ENCODE data around the gene FLT1. TPM values are rescaled to one million over a fixed set of nuclear protein-coding genes. Genes with fewer than 3 reads are reported as not detected.

Gene FLT1
- total RNA-seq, 1 donor from 2014 or later: 72.4 TPM

DNA sequence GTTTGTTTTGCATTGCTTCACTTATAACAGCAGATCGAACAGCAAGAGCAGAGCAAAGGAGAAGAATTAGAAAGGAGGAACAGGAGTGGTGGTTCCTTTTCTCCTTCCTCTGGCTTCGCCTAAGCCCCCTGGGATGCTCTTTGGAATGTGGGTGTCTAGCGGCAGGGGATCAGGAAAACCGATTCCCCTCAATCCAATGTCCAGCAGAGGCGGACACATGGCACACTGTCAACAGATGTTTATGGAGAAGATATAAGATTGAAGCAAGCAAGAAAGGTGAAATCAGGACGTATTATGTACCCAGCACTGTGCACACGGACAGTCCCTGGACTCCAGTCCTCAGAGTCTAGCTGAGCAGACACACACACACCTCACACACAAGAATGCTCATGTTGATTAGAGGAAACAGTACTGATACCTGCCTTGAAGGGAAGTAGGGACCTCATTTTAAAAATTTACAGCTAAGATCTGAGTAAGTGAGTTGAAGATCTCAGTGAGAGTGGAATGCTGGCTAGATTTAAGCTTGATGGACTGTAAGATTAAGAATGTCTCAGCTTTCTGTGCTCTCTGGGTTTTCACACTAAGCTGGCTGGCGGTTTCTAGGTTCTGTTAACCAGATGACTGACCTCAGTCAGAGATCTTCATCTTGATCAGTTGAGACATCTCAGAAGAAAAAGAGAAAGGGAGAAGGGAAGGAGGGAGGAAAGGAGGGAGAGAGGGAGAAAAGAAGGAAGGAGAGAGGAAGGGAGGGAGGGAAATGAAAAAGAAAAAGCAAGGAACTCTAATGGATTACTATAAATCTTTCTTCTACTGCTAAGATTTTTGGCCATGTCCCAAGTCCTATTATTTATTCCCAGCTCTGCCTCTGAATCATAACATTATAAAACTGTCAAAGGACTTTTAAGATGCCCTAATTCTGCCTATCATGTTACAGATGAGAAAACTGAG, 44.8 kb downstream of the FLT1 start:
- no peaks in the 10 kb centered on the region for H3K4me1 ChIP-seq
- H3K9me3 ChIP-seq: peaks cover 3% of the 10 kb centered on the region
- TF ChIP-seq, protein P1, sequence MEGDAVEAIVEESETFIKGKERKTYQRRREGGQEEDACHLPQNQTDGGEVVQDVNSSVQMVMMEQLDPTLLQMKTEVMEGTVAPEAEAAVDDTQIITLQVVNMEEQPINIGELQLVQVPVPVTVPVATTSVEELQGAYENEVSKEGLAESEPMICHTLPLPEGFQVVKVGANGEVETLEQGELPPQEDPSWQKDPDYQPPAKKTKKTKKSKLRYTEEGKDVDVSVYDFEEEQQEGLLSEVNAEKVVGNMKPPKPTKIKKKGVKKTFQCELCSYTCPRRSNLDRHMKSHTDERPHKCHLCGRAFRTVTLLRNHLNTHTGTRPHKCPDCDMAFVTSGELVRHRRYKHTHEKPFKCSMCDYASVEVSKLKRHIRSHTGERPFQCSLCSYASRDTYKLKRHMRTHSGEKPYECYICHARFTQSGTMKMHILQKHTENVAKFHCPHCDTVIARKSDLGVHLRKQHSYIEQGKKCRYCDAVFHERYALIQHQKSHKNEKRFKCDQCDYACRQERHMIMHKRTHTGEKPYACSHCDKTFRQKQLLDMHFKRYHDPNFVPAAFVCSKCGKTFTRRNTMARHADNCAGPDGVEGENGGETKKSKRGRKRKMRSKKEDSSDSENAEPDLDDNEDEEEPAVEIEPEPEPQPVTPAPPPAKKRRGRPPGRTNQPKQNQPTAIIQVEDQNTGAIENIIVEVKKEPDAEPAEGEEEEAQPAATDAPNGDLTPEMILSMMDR (IDR thresholded peaks at IDR 0.05): no peak
- H3K27ac ChIP-seq: no peak overlapping the region
- no peaks in the 10 kb centered on the region for H3K36me3 ChIP-seq
- no peak for DNase-seq
- intact Hi-C loops (cut with DNase I): no loop called here
- no peaks in the 10 kb centered on the region for H3K27me3 ChIP-seq
- no peak for ATAC-seq
- H3K4me3 ChIP-seq: no peak overlapping the region

DNA sequence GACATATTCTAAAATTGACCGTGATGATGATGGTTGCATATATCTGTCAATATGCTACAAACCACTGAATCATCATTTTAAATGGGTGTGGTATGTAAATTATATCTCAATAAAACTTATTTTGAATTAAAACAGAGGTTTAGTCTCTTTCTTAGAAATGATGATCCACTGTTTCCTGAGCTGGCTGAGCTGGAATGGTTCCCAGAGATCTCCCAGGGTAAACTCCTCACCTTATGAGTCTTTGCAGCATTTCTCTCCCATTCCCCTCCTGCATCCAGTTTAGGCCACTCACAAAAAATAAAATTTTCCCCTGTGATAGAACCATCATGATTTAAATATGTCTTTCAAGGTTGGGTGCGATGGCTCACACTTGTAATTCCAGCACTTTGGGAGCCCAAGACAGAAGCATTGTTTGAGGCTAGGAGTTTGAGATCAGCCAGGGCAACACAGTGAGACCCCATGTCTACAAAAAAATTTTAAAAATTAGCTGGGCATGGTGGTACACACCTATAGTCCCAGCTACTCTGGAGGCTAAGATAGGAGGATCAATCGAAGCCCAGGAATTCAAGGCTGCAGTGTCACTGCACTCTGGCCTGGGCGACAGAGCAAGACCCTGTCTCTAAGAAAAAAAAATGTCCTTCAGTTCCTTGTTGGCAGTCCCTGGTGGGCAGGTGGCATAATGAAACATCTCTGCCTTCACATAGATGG, 46.1 kb downstream of the FLT1 start:
- Histone ChIP-seq H3K4me1 (no peaks in the 10 kb centered on the region), H3K9me3 (peaks cover 3% of the 10 kb centered on the region), H3K4me3 (no peak overlapping the region), H3K27ac (no peak overlapping the region), H3K36me3 (no peaks in the 10 kb centered on the region), H3K27me3 (no peaks in the 10 kb centered on the region)
- ATAC-seq (no peak), DNase-seq (no peak)
- intact Hi-C loops (cut with DNase I): no loop called here
- TF ChIP-seq, protein P1 (IDR thresholded peaks at IDR 0.05): no peak

- peaks cover 3% of the 10 kb centered on the region for H3K9me3 ChIP-seq
- TF ChIP-seq, protein P1 (IDR thresholded peaks at IDR 0.05): no peak
- no peaks in the 10 kb centered on the region for H3K4me1 ChIP-seq
- ATAC-seq (no peak), DNase-seq (no peak)
- H3K27me3 ChIP-seq: no peaks in the 10 kb centered on the region
- no peaks in the 10 kb centered on the region for H3K36me3 ChIP-seq
- intact Hi-C loops (cut with DNase I): no loop called here
- H3K4me3 ChIP-seq: no peak overlapping the region
- H3K27ac ChIP-seq: no peak overlapping the region
Measured at GRCh38 chr13:28447989-28448388, 46.9 kb downstream of the FLT1 start.

DNA sequence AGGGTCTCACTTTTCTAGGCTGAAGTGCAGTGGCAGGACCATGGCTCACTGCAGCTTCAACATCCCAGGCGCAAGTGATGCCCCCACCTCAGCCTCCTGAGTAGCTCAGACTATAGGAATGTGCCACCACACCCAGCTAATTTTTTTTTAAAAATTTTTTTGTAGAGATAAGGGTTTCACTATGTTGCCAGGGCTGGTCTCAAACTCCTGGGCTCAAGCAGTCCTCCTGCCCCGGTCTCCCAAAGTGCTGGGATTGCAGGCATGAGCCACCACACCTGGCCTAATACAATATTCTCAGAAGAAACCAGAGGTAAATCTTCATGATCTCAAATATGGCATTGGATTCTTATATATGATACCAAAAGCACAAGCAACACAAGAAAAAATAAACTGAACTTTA, 47.7 kb downstream of the FLT1 start:
- DNase-seq (no peak), ATAC-seq (no peak)
- H3K4me3 ChIP-seq: no peak overlapping the region
- intact Hi-C loops (cut with DNase I): no loop called here
- no peaks in the 10 kb centered on the region for H3K27me3 ChIP-seq
- no peak overlapping the region for H3K27ac ChIP-seq
- H3K9me3 ChIP-seq: peaks cover 3% of the 10 kb centered on the region
- no peaks in the 10 kb centered on the region for H3K4me1 ChIP-seq
- no peaks in the 10 kb centered on the region for H3K36me3 ChIP-seq
- TF ChIP-seq, protein P1 (IDR thresholded peaks at IDR 0.05): no peak

DNA sequence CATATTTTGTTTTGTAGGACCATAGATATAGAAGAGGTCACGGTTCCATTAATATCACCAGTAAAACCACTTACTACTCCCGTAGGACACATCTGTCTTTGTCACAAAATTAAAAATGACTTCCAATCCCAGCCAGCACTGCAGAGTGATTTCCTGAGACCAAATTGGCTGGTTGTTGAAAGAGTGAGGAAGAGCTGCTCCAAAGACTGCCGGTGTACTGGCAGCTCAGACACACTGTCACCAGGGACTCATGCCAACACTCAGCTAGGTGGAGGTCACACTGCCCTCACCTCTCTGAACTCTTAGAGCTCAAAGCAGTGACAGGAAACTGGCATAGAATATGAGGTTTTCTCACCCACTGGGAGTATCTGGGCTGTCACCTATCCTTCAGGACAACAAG, 52.1 kb downstream of the FLT1 start:
- TF ChIP-seq, protein P1 (IDR thresholded peaks at IDR 0.05): no peak
- intact Hi-C loops (cut with DNase I): no loop called here
- no peaks in the 10 kb centered on the region for H3K27me3 ChIP-seq
- H3K4me3 ChIP-seq: no peak overlapping the region
- ATAC-seq (no peak), DNase-seq (no peak)
- H3K4me1 ChIP-seq: no peaks in the 10 kb centered on the region
- peaks cover 3% of the 10 kb centered on the region for H3K9me3 ChIP-seq
- no peaks in the 10 kb centered on the region for H3K36me3 ChIP-seq
- no peak overlapping the region for H3K27ac ChIP-seq
